Hepatocyte (in vitro differentiated cells): ENCODE measurements around the gene LMCD1. TPM values are rescaled to one million over a fixed set of nuclear protein-coding genes. Genes with fewer than 3 reads are reported as not detected.

Experiments used
- DNase-seq: peaks from one replicate; pipeline ENCODE4 v3.0.0-alpha.2; 2016; ENCODE audit warnings: low spot score
- H2AFZ ChIP-seq: fragments of 200-600 bp; sonication (generic); 2 replicates; pipeline ENCODE4 v1.6.0; 2016; ENCODE audit warnings: antibody characterized with exemption, mild to moderate bottlenecking
- H3K27ac ChIP-seq: fragments of 200-600 bp; sonication (generic); 2 replicates; pipeline ENCODE4 v1.5.1; 2016; ENCODE audit warnings: mild to moderate bottlenecking
- H3K27me3 ChIP-seq: fragments of 200-600 bp; sonication (generic); 2 replicates; pipeline ENCODE4 v1.6.1; 2016
- H3K36me3 ChIP-seq: fragments of 200-600 bp; sonication (generic); replicated peaks from 2 replicates; pipeline ENCODE4 v1.5.1; 2016; ENCODE audit warnings: low read depth; ENCODE audit not compliant: insufficient read depth
- H3K4me1 ChIP-seq: fragments of 200-600 bp; sonication (generic); 2 replicates; pipeline ENCODE4 v1.5.1; 2016; ENCODE audit warnings: mild to moderate bottlenecking, moderate library complexity; ENCODE audit not compliant: insufficient read depth
- H3K4me2 ChIP-seq: fragments of 200-600 bp; sonication (generic); 2 replicates; pipeline ENCODE4 v1.6.0; 2016
- H3K4me3 ChIP-seq: fragments of 200-600 bp; sonication (generic); 2 replicates; pipeline ENCODE4 v1.5.1; 2016; ENCODE audit warnings: mild to moderate bottlenecking
- H3K79me2 ChIP-seq: fragments of 200-600 bp; sonication (generic); 2 replicates; pipeline ENCODE4 v1.6.0; 2017; ENCODE audit warnings: mild to moderate bottlenecking
- H3K9me2 ChIP-seq: fragments of 200-600 bp; sonication (generic); replicated peaks from 2 replicates; pipeline ENCODE4 v1.6.0; 2017; ENCODE audit warnings: mild to moderate bottlenecking; ENCODE audit not compliant: insufficient read depth
- H3K9me3 ChIP-seq: fragments of 200-600 bp; sonication (generic); 2 replicates; pipeline ENCODE4 v1.5.1; 2016; ENCODE audit warnings: low read depth, mild to moderate bottlenecking
- H4K20me1 ChIP-seq: fragments of 200-600 bp; sonication (generic); 2 replicates; pipeline ENCODE4 v1.6.0; 2016; ENCODE audit warnings: mild to moderate bottlenecking; ENCODE audit not compliant: insufficient read depth, poor library complexity, severe bottlenecking
- CTCF ChIP-seq: fragments of 200-600 bp; sonication (generic); IDR thresholded peaks from 2 replicates; pipeline ENCODE4 v1.5.1; 2016; ENCODE audit warnings: antibody characterized with exemption, mild to moderate bottlenecking; ENCODE audit not compliant: poor library complexity
- EZH2 ChIP-seq: fragments of 200-600 bp; sonication (generic); IDR thresholded peaks from 2 replicates; pipeline ENCODE4 v1.6.1; 2016; ENCODE audit warnings: antibody characterized with exemption, mild to moderate bottlenecking, borderline replicate concordance
- EZH2phosphoT487 ChIP-seq: fragments of 200-600 bp; sonication (generic); IDR thresholded peaks from one replicate; pipeline ENCODE4 v1.6.1; 2018; ENCODE audit warnings: antibody characterized with exemption, mild to moderate bottlenecking, low read depth, moderate library complexity; ENCODE audit not compliant: unreplicated experiment, severe bottlenecking
- WGBS: methylation state at CpG from one replicate; pipeline ENCODE4 v1.1.6; 2016; ENCODE audit warnings: low lambda C conversion rate; ENCODE audit errors: missing lambda C conversion rate; 5-methylcytosine and 5-hydroxymethylcytosine counted together
- polyA plus RNA-seq: library from polyadenylated mRNA; unstranded; fragments of >200 nt; fragmentation: Nextera tagmentation; extraction: Ambion mirVana; gene quantifications from 2 replicates; pipeline ENCODE4 v1.2.1, GENCODE V29; 2016
- total RNA-seq: library from RNA; depleted of rRNA; stranded (reverse); fragments of >200 nt; gene quantifications from 2 replicates; pipeline ENCODE4 v1.2.3, GENCODE V29; 2014

The LMCD1 gene
- total and polyA plus RNA-seq, 2 experiments from 2014 or later: 195 to 347 TPM

- Histone ChIP-seq H3K27ac (no peak overlapping the region), H3K27me3 (no peaks in the 10 kb centered on the region), H3K79me2 (peaks cover 39% of the 10 kb centered on the region), H3K9me3 (no peaks in the 10 kb centered on the region), H3K4me1 (peaks cover 4% of the 10 kb centered on the region), H3K4me2 (no peak overlapping the region), H3K4me3 (no peak overlapping the region), H3K9me2 (no peaks in the 10 kb centered on the region), H3K36me3 (no peaks in the 10 kb centered on the region), H4K20me1 (peaks cover under 1% of the 10 kb centered on the region), H2AFZ (no peak overlapping the region)
- DNase-seq: no peak
- WGBS: 93% methylated on average over 1 of the region's 1 CpG
- TF ChIP-seq CTCF (no peak), EZH2 (no peak), EZH2phosphoT487 (no peak)
Measured at GRCh38 chr3:8512234-8512633, 10.6 kb downstream of the LMCD1 start.

GRCh38 chr3:8516047-8516661 lies 14.5 kb downstream of the LMCD1 start:
- Histone ChIP-seq H3K4me2 (no peak overlapping the region), H3K4me1 (peaks cover 5% of the 10 kb centered on the region), H3K79me2 (peaks cover 21% of the 10 kb centered on the region), H3K9me3 (no peaks in the 10 kb centered on the region), H3K9me2 (no peaks in the 10 kb centered on the region), H3K27me3 (no peaks in the 10 kb centered on the region), H3K36me3 (no peaks in the 10 kb centered on the region), H4K20me1 (no peaks in the 10 kb centered on the region), H3K27ac (no peak overlapping the region), H3K4me3 (no peak overlapping the region), H2AFZ (no peak overlapping the region)
- TF ChIP-seq CTCF (no peak), EZH2phosphoT487 (no peak), EZH2 (no peak)
- DNase-seq: no peak
- 84% methylated on average over 9 of the region's 9 CpGs for WGBS

GRCh38 chr3:8516783-8517182 lies 15.2 kb downstream of the LMCD1 start:
- TF ChIP-seq EZH2 (no peak), CTCF (no peak), EZH2phosphoT487 (no peak)
- H4K20me1 ChIP-seq: no peaks in the 10 kb centered on the region
- WGBS: 85% methylated on average over 2 of the region's 2 CpGs
- peaks cover 19% of the 10 kb centered on the region for H3K79me2 ChIP-seq
- DNase-seq: no peak
- H3K27ac ChIP-seq: no peak overlapping the region
- no peaks in the 10 kb centered on the region for H3K36me3 ChIP-seq
- H3K4me3 ChIP-seq: no peak overlapping the region
- no peak overlapping the region for H3K4me2 ChIP-seq
- H3K9me2 ChIP-seq: no peaks in the 10 kb centered on the region
- peaks cover 12% of the 10 kb centered on the region for H3K4me1 ChIP-seq
- H3K27me3 ChIP-seq: no peaks in the 10 kb centered on the region
- H3K9me3 ChIP-seq: no peaks in the 10 kb centered on the region
- no peak overlapping the region for H2AFZ ChIP-seq
